Panc1 (cell line): ENCODE data around the gene CDCA3. TPM values are rescaled to one million over a fixed set of nuclear protein-coding genes. Genes with fewer than 3 reads are reported as not detected.

ENCODE experiments used
- ATAC-seq: fragments of 200-7000 bp; cut with Tn5 transposase; 2 replicates; pipeline ENCODE4 v1.9.1; 2020; ENCODE audit warnings: mild to moderate bottlenecking, moderate library complexity
- BruUV-seq: library from RNA; stranded (reverse); fragments of 400-500 nt; replicated peaks from 2 replicates; lab custom pipeline; 2021; lab: Mats Ljungman, UMichigan
- CTCF ChIA-PET: fragments of 300-600 bp; sonication (Branson Sonifier 250); formaldehyde crosslinking; loops from one replicate; lab custom pipeline; 2022; ENCODE audit warnings: antibody characterized with exemption; lab: Charles Lee
- POLR2A ChIA-PET: fragments of 300-600 bp; sonication (Branson Sonifier 250); formaldehyde crosslinking; loops from one replicate; lab custom pipeline; 2022; ENCODE audit warnings: antibody characterized with exemption; lab: Charles Lee
- DNase-seq: peaks from one replicate; pipeline ENCODE4 v3.0.0-alpha.2; 2010; ENCODE audit warnings: low read depth, low spot score
- H3K27ac ChIP-seq: 2 replicates; pipeline ENCODE4 v1.5.1; 2011; ENCODE audit warnings: mild to moderate bottlenecking, low read length, inconsistent platforms
- H3K27me3 ChIP-seq: fragments of 200-500 bp; sonication (Bioruptor generic); 2 replicates; pipeline ENCODE4 v1.6.0; 2014; ENCODE audit warnings: low read length, inconsistent platforms; ENCODE audit not compliant: control insufficient read depth, insufficient read depth
- H3K36me3 ChIP-seq: fragments of 200-500 bp; sonication (Bioruptor generic); 2 replicates; pipeline ENCODE4 v1.5.1; 2014; ENCODE audit warnings: inconsistent platforms, mild to moderate bottlenecking, low read length, moderate library complexity; ENCODE audit not compliant: control insufficient read depth, insufficient read depth
- H3K4me1 ChIP-seq: 2 replicates; pipeline ENCODE4 v1.5.1; 2011; ENCODE audit warnings: inconsistent platforms, mild to moderate bottlenecking, low read length, moderate library complexity; ENCODE audit not compliant: control insufficient read depth, insufficient read depth
- H3K4me3 ChIP-seq, 2 experiments: 2 replicates each; pipeline ENCODE4 v1.5.1; 2011 to 2012; ENCODE audit warnings: low read depth in 2 of 2, low read length in 2 of 2, mild to moderate bottlenecking in 2 of 2, inconsistent platforms in 1 of 2, moderate library complexity in 1 of 2
- H3K9me3 ChIP-seq: fragments of 200-500 bp; sonication (Bioruptor generic); 2 replicates; pipeline ENCODE4 v1.5.1; 2014; ENCODE audit warnings: low read depth, mild to moderate bottlenecking, inconsistent platforms, low read length, moderate library complexity; ENCODE audit not compliant: control insufficient read depth, insufficient read depth
- POLR2AphosphoS5 ChIP-seq: IDR thresholded peaks from 2 replicates; pipeline ENCODE4 v1.6.1; 2012; ENCODE audit warnings: mild to moderate bottlenecking, low read depth, low read length, moderate library complexity
- SIN3A ChIP-seq: IDR thresholded peaks from 2 replicates; pipeline ENCODE4 v1.6.1; 2012; ENCODE audit warnings: low read depth, mild to moderate bottlenecking, low read length, moderate library complexity, borderline replicate concordance; ENCODE audit not compliant: insufficient read depth
- TCF7L2 ChIP-seq: IDR thresholded peaks from 2 replicates; pipeline ENCODE4 v1.6.1; 2011; ENCODE audit warnings: mild to moderate bottlenecking, low read depth, low read length, inconsistent platforms
- in situ Hi-C: cut with HindIII; loops from 2 replicates; pipeline ENCODE4 v1.10.0; 2016; ENCODE audit warnings: low sequenced_read_pairs, low pct_unique_long_range_greater_than_20kb
- intact Hi-C: fragments of 100-400 bp; cut with micrococcal nuclease; formaldehyde crosslinking; loops from one replicate; pipeline ENCODE4 v1.10.0; 2022; ENCODE audit not compliant: unreplicated experiment
- total RNA-seq: library from RNA; stranded (reverse); gene quantifications from one replicate; pipeline ENCODE4 v1.2.1, GENCODE V29; 2021; ENCODE audit not compliant: unreplicated experiment
- TF ChIP-seq, protein P1 (sequence below): fragments of 450-650 bp; IDR thresholded peaks from 2 replicates; pipeline ENCODE4 v1.5.1; 2017; ENCODE audit warnings: mild to moderate bottlenecking
- TF ChIP-seq, protein P2 (sequence below), 2 experiments: IDR thresholded peaks; 2 replicates each; pipeline ENCODE4 v1.6.1; 2011 to 2012; ENCODE audit warnings: low read depth in 2 of 2, control low read depth in 1 of 2, low read length in 1 of 2, mild to moderate bottlenecking in 1 of 2, moderate library complexity in 1 of 2; ENCODE audit not compliant: insufficient read depth in 1 of 2

CDCA3 gene
- total RNA-seq, 1 experiment from 2014 or later = 59.0 TPM

DNA sequence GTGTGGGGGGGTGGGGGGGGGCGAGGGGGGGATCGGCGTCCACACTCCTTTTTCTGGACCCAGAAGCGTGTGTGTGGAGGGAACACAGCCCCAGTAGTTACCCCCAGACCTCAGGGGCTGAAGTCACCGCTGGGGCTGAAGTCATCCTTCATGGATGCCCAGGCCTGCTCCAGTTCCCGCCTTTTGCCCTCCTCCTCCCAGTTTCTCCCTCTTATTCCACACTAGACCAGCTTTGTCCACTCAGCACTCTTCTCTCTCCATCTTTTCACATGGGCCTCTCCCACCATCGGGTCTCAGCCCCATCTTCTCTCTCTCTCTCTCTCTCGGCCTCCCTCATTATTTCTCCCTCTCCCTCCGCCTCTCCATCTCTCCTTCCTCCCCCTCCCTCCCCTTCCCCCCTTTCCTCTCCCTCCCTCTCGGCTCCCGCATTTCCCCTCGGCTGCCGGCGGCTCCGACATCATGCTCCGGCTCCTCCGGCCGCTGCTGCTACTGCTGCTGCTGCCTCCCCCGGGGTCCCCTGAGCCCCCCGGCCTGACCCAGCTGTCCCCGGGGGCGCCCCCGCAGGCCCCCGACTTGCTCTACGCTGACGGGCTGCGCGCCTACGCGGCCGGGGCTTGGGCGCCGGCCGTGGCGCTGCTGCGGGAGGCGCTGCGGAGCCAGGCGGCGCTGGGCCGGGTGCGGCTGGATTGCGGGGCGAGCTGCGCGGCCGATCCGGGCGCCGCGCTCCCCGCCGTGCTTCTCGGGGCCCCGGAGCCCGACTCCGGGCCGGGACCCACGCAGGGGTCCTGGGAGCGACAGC is 22.9 kb downstream of the CDCA3 start, which contains the start of gene P3H3:
P3H3 (plus strand) TSS at position 426 of the 799 bp plus-strand sequence; CDS start at position 460, 34 bp downstream.
- POLR2A ChIA-PET = no interaction called here
- ATAC-seq (no peak; the same call in 1 of the 2 replicates), DNase-seq (no peak)
- no peak for TF ChIP-seq SIN3A
- TF ChIP-seq, protein P1, sequence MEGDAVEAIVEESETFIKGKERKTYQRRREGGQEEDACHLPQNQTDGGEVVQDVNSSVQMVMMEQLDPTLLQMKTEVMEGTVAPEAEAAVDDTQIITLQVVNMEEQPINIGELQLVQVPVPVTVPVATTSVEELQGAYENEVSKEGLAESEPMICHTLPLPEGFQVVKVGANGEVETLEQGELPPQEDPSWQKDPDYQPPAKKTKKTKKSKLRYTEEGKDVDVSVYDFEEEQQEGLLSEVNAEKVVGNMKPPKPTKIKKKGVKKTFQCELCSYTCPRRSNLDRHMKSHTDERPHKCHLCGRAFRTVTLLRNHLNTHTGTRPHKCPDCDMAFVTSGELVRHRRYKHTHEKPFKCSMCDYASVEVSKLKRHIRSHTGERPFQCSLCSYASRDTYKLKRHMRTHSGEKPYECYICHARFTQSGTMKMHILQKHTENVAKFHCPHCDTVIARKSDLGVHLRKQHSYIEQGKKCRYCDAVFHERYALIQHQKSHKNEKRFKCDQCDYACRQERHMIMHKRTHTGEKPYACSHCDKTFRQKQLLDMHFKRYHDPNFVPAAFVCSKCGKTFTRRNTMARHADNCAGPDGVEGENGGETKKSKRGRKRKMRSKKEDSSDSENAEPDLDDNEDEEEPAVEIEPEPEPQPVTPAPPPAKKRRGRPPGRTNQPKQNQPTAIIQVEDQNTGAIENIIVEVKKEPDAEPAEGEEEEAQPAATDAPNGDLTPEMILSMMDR = peak; percentile 54
- peak within 1 kb of the TSS; percentile 63 for H3K27ac ChIP-seq
- no peaks in the 10 kb centered on the region for H3K36me3 ChIP-seq
- in situ Hi-C loops (no loop called here), intact Hi-C loops (loop anchor here (5.0 kb wide), 1 partner anchor 76 kb away; the partner anchor contains the start of gene MLF2)
- H3K27me3 ChIP-seq = no peaks in the 10 kb centered on the region
- CTCF ChIA-PET = no interaction called here
- no peaks in the 10 kb centered on the region for H3K9me3 ChIP-seq
- no TSS peak for BruUV-seq
- peaks cover 10% of the 10 kb centered on the region; the same call in 1 of the 2 replicates for H3K4me1 ChIP-seq
- peak within 1 kb of the TSS; percentile 65 to 67 for H3K4me3 ChIP-seq

DNA sequence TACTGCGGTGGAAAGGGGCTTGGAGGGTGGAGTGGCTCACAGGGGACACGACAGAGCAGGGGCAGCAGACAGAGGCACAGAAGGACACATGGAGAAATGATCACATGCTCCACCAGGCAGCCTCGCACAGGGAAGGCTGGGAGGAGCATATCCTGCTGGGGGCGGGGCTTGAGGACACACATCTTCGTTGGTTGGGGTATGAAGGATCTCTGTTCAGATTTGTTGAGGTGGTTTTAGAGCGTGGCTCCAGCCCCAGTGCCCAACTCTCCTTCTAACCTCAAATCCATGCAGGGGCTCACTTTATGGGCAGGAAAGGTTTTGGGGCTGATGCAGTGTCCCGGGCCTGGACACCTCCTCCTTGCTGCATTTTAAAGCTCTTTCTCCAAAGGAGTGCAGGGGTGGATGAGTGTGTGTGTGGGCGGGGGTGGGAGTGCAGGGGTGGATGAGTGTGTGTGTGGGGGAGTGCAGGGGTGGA is 23.6 kb downstream of the CDCA3 start:
- CTCF ChIA-PET = no interaction called here
- Histone ChIP-seq H3K4me1 (peaks cover 10% of the 10 kb centered on the region; the same call in 1 of the 2 replicates), H3K4me3 (no peak overlapping the region; a peak in 1 of 4 replicates), H3K27ac (0 out of 2 replicates have a peak overlapping the region, but pooled peaks have one; percentile 29), H3K9me3 (no peaks in the 10 kb centered on the region), H3K36me3 (no peaks in the 10 kb centered on the region), H3K27me3 (no peaks in the 10 kb centered on the region)
- ATAC-seq = peak; percentile 49
- TF ChIP-seq SIN3A = no peak
- no peak for TF ChIP-seq TCF7L2
- TF ChIP-seq, protein P1 = no peak
- TF ChIP-seq POLR2AphosphoS5 = no peak
- TF ChIP-seq, protein P2, sequence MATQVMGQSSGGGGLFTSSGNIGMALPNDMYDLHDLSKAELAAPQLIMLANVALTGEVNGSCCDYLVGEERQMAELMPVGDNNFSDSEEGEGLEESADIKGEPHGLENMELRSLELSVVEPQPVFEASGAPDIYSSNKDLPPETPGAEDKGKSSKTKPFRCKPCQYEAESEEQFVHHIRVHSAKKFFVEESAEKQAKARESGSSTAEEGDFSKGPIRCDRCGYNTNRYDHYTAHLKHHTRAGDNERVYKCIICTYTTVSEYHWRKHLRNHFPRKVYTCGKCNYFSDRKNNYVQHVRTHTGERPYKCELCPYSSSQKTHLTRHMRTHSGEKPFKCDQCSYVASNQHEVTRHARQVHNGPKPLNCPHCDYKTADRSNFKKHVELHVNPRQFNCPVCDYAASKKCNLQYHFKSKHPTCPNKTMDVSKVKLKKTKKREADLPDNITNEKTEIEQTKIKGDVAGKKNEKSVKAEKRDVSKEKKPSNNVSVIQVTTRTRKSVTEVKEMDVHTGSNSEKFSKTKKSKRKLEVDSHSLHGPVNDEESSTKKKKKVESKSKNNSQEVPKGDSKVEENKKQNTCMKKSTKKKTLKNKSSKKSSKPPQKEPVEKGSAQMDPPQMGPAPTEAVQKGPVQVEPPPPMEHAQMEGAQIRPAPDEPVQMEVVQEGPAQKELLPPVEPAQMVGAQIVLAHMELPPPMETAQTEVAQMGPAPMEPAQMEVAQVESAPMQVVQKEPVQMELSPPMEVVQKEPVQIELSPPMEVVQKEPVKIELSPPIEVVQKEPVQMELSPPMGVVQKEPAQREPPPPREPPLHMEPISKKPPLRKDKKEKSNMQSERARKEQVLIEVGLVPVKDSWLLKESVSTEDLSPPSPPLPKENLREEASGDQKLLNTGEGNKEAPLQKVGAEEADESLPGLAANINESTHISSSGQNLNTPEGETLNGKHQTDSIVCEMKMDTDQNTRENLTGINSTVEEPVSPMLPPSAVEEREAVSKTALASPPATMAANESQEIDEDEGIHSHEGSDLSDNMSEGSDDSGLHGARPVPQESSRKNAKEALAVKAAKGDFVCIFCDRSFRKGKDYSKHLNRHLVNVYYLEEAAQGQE (IDR thresholded peaks at IDR 0.05; ENCODE audit: insufficient read depth in 1 of 2, low read depth in 2 of 2, low read length in 1 of 2) = no peak
- POLR2A ChIA-PET = no interaction called here
- in situ Hi-C loops (no loop called here), intact Hi-C loops (loop anchor here (5.0 kb wide), 1 partner anchor 75 kb away; the partner anchor contains the start of gene MLF2)
- BruUV-seq = no TSS peak
- DNase-seq = no peak
